T-helper 1 cell treated with Interleukin-12 subunit alpha and Interleukin-12 subunit beta and Interleukin-4 antibody, amounts not matched to agents 30 μg/mL and 1 μg/mL, for 36 hours (primary cell): ENCODE results near the gene NUP98.
A peak's percentile ranks its signal among the peaks of the same experiment; 100 is the strongest.

Source experiments
- H3K27ac Mint-ChIP-seq: one replicate; pipeline ENCODE4 v1.8.0; 2021; ENCODE audit warnings: mild to moderate bottlenecking, mixed read lengths
- H3K27me3 Mint-ChIP-seq: one replicate; pipeline ENCODE4 v1.8.0; 2021; ENCODE audit warnings: low read depth, mixed read lengths
- H3K36me3 Mint-ChIP-seq: one replicate; pipeline ENCODE4 v1.8.0; 2021; ENCODE audit warnings: low read depth, mixed read lengths
- H3K4me1 Mint-ChIP-seq: one replicate; pipeline ENCODE4 v1.8.0; 2021; ENCODE audit warnings: low read depth, mixed read lengths
- H3K4me3 Mint-ChIP-seq: one replicate; pipeline ENCODE4 v1.8.0; 2021; ENCODE audit warnings: mild to moderate bottlenecking, moderate library complexity, mixed read lengths
- H3K9me3 Mint-ChIP-seq: one replicate; pipeline ENCODE4 v1.8.0; 2021; ENCODE audit warnings: mixed read lengths

NUP98 gene

GRCh38 chr11:3710485-3711259 is 86.7 kb downstream of the NUP98 start:
- Mint-ChIP-seq H3K27ac (peak overlapping the region; percentile 31), H3K9me3 (no peaks in the 10 kb centered on the region), H3K27me3 (no peaks in the 10 kb centered on the region), H3K36me3 (peaks cover 43% of the 10 kb centered on the region), H3K4me3 (no peak overlapping the region), H3K4me1 (no peaks in the 10 kb centered on the region)

- Mint-ChIP-seq H3K27me3 (no peaks in the 10 kb centered on the region), H3K27ac (no peak overlapping the region), H3K36me3 (peaks cover 46% of the 10 kb centered on the region), H3K9me3 (no peaks in the 10 kb centered on the region), H3K4me3 (no peak overlapping the region), H3K4me1 (no peaks in the 10 kb centered on the region)
Measured at GRCh38 chr11:3709977-3710376, 87.4 kb downstream of the NUP98 start.

- H3K36me3 Mint-ChIP-seq, result peaks cover 42% of the 10 kb centered on the region
- no peak overlapping the region for H3K27ac Mint-ChIP-seq
- H3K27me3 Mint-ChIP-seq, result no peaks in the 10 kb centered on the region
- H3K4me1 Mint-ChIP-seq, result peaks cover under 1% of the 10 kb centered on the region
- H3K4me3 Mint-ChIP-seq, result no peak overlapping the region
- no peaks in the 10 kb centered on the region for H3K9me3 Mint-ChIP-seq
Measured at GRCh38 chr11:3707176-3707575, 90.2 kb downstream of the NUP98 start.

GRCh38 chr11:3703383-3703782 is 94.0 kb downstream of the NUP98 start:
- Mint-ChIP-seq H3K9me3 (no peaks in the 10 kb centered on the region), H3K36me3 (peaks cover 56% of the 10 kb centered on the region), H3K4me3 (no peak overlapping the region)

GRCh38 chr11:3700910-3701309 is 96.4 kb downstream of the NUP98 start:
- H3K4me1 Mint-ChIP-seq, result peaks cover 1% of the 10 kb centered on the region
- H3K27ac Mint-ChIP-seq, result no peak overlapping the region
- no peaks in the 10 kb centered on the region for H3K9me3 Mint-ChIP-seq
- peaks cover 48% of the 10 kb centered on the region for H3K36me3 Mint-ChIP-seq
- H3K4me3 Mint-ChIP-seq, result no peak overlapping the region
- H3K27me3 Mint-ChIP-seq, result no peaks in the 10 kb centered on the region

More at GRCh38 chr11:3703383-3703782, 94.0 kb downstream of the NUP98 start:
- Mint-ChIP-seq H3K4me1 (peaks cover 1% of the 10 kb centered on the region), H3K27me3 (no peaks in the 10 kb centered on the region), H3K27ac (no peak overlapping the region)

GRCh38 chr11:3700410-3700809 is 96.9 kb downstream of the NUP98 start:
- Mint-ChIP-seq H3K27me3 (no peaks in the 10 kb centered on the region), H3K9me3 (no peaks in the 10 kb centered on the region), H3K4me1 (peaks cover 1% of the 10 kb centered on the region), H3K36me3 (peaks cover 50% of the 10 kb centered on the region), H3K4me3 (no peak overlapping the region), H3K27ac (no peak overlapping the region)

GRCh38 chr11:3686751-3687150 is 110.6 kb downstream of the NUP98 start:
- Mint-ChIP-seq H3K27me3 (no peaks in the 10 kb centered on the region), H3K9me3 (no peaks in the 10 kb centered on the region), H3K36me3 (peaks cover 39% of the 10 kb centered on the region), H3K27ac (no peak overlapping the region), H3K4me1 (peaks cover 8% of the 10 kb centered on the region), H3K4me3 (no peak overlapping the region)

GRCh38 chr11:3685923-3686322 is 111.4 kb downstream of the NUP98 start:
- Mint-ChIP-seq H3K4me1 (peaks cover 8% of the 10 kb centered on the region), H3K27ac (no peak overlapping the region), H3K27me3 (no peaks in the 10 kb centered on the region), H3K4me3 (no peak overlapping the region), H3K9me3 (no peaks in the 10 kb centered on the region), H3K36me3 (peaks cover 42% of the 10 kb centered on the region)

- Mint-ChIP-seq H3K9me3 (no peaks in the 10 kb centered on the region), H3K36me3 (peaks cover 47% of the 10 kb centered on the region), H3K4me1 (peaks cover 8% of the 10 kb centered on the region), H3K27ac (no peak overlapping the region), H3K4me3 (no peak overlapping the region), H3K27me3 (no peaks in the 10 kb centered on the region)
Measured at GRCh38 chr11:3684819-3685172, 112.6 kb downstream of the NUP98 start.

GRCh38 chr11:3684129-3684818 is 113.1 kb downstream of the NUP98 start:
- no peak overlapping the region for H3K27ac Mint-ChIP-seq
- no peaks in the 10 kb centered on the region for H3K9me3 Mint-ChIP-seq
- no peaks in the 10 kb centered on the region for H3K27me3 Mint-ChIP-seq
- no peak overlapping the region for H3K4me3 Mint-ChIP-seq
- peaks cover 8% of the 10 kb centered on the region for H3K4me1 Mint-ChIP-seq
- peaks cover 51% of the 10 kb centered on the region for H3K36me3 Mint-ChIP-seq

- Mint-ChIP-seq H3K27me3 (no peaks in the 10 kb centered on the region), H3K27ac (no peak overlapping the region), H3K36me3 (peaks cover 59% of the 10 kb centered on the region), H3K4me3 (no peak overlapping the region), H3K9me3 (no peaks in the 10 kb centered on the region), H3K4me1 (peaks cover 8% of the 10 kb centered on the region)
Measured at GRCh38 chr11:3683039-3683438, 114.3 kb downstream of the NUP98 start.

- Mint-ChIP-seq H3K9me3 (no peaks in the 10 kb centered on the region), H3K4me1 (peaks cover 11% of the 10 kb centered on the region), H3K4me3 (no peak overlapping the region), H3K27me3 (no peaks in the 10 kb centered on the region), H3K27ac (no peak overlapping the region), H3K36me3 (peaks cover 55% of the 10 kb centered on the region)
Measured at GRCh38 chr11:3679077-3679476, 118.3 kb downstream of the NUP98 start.

- Mint-ChIP-seq H3K9me3 (no peaks in the 10 kb centered on the region), H3K4me3 (no peak overlapping the region), H3K27ac (no peak overlapping the region), H3K4me1 (peaks cover 3% of the 10 kb centered on the region), H3K36me3 (peaks cover 48% of the 10 kb centered on the region), H3K27me3 (no peaks in the 10 kb centered on the region)
Measured at GRCh38 chr11:3675971-3676370, 121.4 kb downstream of the NUP98 start.

GRCh38 chr11:3674189-3674588 is 123.2 kb downstream of the NUP98 start:
- no peaks in the 10 kb centered on the region for H3K27me3 Mint-ChIP-seq
- H3K9me3 Mint-ChIP-seq, result no peaks in the 10 kb centered on the region
- no peak overlapping the region for H3K27ac Mint-ChIP-seq
- no peak overlapping the region for H3K4me3 Mint-ChIP-seq
- H3K36me3 Mint-ChIP-seq, result peaks cover 38% of the 10 kb centered on the region
- peaks cover 3% of the 10 kb centered on the region for H3K4me1 Mint-ChIP-seq
